GM21447 (cell line): ENCODE measurements around the gene ABHD2.
"Not testable (repeated sequence)": the region's sequence is repeated elsewhere in the genome, so short reads cannot be mapped to it uniquely, and the experiment has no call there.

Experiments used
- ATAC-seq: cut with Tn5 transposase; IDR thresholded peaks from one replicate; pipeline ENCODE4 v1.9.1; 2021; ENCODE audit not compliant: unreplicated experiment

ABHD2 gene

DNA sequence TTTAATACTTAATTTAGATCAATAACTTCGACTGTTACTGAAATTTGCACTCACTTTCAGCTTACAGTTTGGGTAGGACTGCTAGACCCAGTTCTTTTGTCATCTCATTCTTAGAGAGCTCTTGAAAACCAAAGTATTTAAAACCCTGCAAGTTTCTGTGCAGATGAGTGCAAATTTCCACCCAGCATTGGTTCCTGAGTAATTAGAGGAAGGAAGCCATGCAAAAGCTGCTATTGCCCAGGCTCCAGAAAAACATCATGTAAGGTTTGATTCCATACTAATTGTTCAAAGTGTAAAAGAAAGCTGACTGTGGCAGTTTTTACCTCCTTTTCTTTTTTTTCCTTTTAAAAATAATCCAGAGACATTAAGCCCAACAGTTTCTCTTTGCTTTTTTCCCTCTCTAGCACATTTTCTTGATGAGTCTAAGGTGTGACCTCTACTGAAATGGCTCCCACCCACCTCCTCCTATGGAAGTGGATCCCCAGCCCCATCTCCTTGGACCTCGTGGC, 30.3 kb downstream of the ABHD2 start:
- ATAC-seq = no peak

DNA sequence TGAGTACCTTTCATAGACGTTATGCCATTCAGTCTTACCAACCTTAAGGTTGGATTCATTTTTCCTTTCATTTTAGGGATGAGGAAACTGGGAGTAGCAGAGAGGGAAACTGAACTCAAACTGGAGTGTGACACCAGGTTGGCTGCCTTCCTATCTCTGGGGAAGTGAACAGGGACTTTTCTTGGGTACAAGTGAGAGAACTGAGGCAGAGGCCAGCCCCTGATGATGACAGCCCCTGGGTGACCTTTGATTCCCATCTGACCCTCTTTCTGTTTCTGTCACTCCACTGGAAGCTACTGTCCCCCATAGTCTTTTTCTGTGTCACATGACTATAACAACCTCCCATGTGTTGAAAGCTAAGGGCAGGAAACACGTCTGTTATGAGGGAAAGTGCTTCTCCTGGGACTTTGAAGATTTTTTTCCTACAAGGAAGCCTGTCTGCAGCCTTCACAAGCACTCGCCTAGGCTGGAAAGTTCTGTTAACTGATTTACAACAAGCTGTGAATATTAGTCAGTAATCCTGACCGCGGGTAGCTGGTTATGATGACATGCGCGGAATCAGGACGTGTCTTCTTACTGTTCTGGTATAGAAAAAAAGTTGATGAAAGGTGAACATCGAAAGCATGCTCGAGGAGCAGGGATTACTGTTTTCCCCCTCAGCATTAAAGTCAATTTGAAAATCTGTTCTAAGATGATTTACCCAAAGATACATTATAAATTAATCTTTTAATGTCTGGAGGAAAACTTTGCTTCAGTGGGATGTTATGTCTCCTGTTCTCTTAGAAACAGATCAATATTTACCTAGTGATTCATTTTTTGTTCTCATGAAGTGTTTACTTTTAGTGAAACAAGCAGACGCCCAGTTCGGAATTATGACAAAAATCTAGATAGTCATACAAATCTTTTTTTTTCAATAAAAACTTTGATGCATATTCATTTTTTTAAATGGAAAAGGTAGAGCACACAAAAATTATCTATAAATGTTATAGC, 31.5 kb downstream of the ABHD2 start:
- ATAC-seq = no peak

DNA sequence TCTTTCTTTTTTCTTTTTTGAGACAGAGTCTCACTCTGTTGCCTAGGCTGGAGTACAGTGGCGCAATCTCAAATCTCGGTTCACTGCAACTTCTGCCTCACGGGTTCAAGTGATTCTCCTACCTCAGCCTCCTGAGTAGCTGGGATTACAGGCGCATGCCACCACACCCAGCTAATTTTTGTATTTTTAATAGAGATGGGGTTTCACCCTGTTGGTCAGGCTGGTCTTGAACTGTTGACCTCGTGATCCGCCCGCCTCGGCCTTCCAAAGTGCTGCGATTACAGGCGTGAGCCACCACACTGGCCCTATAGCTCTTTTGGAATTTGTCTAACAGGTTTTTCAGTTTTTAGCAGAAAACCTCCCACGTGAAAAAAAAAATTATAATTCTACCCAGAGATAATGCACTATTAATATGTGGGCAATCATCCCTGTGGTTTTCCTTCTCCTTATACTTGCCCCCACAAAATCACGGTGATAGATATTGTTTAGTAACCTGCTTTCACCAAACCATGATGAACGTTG, 32.3 kb downstream of the ABHD2 start:
- not testable (repeated sequence) for ATAC-seq

DNA sequence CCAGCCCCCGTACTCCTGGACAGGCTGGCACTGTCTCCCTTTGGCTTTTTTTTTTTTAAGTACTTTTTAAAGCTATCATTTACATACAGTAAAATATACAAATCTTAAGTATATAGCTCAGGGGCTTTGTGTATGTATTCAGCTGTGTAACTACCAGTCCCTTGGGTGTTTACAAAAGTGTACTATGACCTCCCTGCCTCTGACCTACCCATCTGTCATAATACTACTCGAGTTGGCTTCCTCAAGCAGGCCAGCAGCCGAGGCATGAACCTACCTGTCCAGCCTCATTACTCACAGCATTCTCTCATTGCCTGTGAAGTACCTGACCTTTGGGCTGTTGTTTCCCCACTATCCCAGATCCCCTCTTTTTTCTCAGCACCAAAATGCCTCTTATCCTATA, 33.2 kb downstream of the ABHD2 start:
- no peak for ATAC-seq

DNA sequence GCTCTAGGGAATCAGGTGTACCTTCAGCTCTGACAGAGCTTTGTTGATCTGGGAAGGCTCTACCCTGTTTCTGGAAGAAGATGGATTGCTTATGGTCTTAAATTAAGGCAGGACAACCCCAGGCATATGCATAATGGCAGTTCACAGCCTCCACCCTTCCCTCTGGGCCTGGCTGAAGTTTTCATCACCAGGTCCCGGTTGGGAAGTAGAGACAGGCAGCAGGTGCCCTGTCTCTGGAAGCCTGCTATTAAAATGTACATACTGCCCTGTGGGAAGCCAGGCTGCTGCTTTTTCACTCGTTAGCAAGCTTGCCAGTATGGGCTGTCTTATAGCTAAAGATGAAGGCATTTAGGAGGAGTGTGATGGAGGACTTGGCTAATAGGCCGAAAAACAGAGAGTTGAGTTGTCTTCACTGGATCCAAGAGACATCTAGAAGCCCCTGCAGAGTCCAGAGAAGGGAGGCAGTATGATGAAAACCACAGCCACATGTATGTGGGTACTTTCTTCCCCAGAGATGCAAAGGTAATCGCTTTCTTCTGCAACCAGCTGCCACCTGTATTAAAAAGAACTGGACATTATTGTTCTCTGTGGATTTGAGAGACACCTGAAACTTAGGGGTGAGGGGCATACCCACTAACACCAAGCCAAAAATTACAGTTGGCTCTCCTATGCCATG, 34.4 kb downstream of the ABHD2 start:
- ATAC-seq = no peak

DNA sequence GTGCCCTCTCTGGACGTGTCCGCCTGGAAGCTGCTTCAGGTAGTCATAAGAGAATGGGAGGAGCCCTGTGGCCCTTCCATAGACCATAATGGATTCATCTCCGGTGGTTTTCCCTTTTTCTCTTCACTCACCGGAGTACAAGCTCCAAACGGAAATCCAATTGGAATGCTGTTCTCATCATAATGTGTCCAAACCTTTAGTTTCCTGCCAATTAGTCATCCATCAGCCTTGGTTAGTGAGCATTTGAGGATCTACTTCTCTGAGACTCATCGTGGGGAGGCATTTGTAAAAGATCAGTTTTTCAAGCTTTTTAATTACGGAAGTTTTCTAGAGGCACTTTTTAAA, 34.9 kb downstream of the ABHD2 start:
- ATAC-seq = no peak

DNA sequence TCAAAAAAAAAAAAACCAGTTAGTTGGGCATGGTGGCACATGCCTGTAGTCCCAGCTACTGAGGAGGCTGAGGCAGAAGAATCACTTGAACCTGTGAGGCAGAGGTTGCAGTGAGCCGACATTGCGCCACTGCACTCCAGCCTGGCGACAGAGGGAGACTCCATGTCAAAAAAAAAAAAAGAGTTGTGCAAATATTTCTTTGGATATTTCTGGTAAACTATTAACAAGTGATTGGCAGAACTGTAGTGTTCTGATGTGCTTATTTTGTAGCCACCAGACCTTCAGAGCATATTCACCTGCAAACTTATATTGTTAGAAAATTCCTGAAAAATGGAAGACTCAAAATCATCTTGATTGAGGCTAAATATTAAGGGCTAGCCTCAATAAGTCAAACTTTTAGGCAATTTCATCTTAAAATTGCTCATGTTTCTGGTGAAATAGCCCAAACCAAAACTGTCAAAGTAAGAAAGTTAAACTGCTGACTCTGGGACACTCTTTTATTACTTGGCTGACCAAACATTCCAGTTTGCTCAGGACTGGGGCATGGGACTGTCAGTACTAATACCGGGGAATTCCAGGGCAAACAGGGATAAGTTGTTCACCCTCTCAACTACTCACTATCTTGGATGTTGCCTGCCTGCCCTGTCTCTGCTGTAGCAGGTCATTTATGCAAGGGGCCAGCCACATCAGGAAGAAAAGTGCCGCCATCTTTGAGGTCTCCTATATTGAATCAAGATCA, 37.0 kb downstream of the ABHD2 start:
- ATAC-seq = no peak

DNA sequence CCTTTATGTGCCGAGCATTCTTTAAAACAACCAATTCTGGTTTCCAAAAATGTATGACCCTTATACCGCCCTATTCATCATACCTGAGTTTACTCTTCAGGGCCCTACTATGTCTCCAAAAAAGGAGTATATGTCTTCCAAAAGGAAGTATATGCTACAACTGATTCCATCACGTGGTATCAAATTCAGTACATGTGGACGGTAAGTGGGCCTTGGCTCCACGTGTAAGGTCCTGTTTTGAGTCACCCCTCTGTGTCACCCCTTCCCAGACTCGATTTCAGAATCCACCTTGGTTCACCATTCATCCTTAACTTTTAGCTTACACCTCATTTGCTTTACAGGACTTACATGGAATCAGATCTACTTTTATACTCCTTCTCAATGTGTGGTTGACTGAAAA, 37.8 kb downstream of the ABHD2 start:
- no peak for ATAC-seq

DNA sequence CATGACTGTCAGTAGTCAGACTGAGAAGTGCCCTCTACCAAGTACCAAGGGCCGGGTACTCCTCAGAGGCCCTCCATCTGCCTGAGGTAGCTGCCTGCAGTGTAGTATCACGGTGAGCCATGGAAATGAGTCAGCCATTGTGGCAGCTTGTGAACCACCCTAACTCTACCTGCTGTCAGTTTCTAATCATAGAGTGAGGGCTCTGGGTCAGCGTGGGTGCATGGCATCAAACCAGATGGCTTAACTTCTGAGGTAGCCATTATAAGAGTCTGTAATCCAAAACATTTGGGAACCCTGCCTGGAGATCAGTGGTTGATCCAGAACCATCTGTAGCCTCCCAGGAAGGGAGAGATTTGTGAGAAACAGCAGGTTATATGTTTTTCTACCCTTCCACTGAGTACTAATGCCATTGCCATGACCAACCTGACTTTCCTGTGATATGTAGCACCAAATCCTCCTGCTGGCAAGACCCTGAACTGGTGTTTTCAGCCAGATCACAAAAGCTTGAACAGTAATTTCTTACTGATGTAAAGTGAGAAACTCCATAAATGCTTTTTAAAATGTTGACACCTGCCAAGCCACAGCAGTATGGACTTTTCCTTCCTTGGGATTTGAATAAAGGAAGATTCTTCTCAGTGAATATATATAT, 38.9 kb downstream of the ABHD2 start:
- ATAC-seq = no peak

DNA sequence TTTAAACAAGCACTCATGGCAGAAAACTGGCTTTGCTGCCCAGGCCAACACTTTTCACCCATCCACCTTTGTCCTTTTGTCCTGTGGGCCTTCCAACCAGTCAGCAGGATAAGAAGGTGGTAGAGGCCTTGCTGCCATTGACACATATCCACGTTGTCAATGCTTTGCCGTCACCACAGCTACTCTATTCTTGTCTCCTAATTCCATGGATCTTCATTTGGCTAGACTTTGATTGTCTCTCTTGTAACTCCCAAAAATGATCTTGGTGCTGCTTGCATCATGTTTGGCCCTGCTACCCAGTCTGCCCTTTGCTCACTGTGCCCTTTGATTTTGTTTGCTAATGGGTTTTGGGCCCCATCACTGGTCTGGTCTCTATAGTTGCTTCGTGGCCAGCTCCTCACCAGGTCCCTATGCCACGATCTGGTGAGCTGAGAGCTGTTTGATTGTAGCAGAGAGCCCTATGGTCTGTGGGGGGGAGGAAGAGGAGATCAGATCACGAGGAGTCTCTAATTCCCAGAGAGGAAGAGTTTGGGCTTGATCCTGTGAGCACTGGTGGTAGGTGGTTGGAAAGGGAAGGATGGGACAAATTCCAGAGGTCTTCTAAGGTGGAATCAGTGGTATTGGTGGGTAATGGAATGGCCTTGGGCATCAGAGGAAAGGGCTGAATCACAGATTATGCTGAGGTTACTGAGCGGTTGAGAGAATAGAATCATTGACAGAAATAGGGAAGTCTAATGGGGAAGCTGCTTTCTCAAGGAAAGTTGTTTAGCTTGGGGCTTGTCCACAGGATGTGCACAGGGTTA, 40.3 kb downstream of the ABHD2 start:
- no peak for ATAC-seq

DNA sequence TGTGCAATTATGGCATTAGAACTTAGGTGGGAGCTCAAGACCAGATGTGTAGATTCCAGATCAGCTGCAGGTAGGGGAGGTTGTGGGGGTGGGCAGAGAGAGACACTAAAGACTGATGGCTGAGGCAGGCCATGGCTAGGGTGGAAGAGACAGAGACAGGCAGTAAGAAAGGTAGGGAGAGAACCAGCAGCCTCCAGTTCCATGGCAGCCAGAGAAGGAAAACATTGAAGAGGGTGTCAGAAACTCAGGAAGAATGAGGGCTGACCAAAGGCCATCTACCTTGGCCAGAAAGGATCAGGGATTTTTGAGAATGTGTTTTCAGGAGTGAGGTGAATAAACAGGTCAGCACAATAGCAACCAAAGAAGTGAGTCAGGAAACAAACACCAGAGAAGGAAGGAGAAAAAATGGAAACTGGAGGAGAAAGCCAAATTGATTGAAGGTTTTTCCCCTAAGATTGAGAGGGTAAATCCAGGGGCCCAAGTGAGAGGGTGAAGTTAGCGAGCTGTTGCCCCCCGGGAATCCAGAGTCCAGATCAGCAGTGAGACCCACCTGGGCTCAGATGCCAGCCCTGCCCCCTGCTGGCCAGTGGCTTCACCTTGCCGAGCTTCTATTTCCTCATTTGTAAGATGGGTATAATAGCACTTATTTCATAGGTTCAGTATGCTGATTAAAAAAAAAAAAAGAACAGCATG, 41.0 kb downstream of the ABHD2 start:
- ATAC-seq = no peak

DNA sequence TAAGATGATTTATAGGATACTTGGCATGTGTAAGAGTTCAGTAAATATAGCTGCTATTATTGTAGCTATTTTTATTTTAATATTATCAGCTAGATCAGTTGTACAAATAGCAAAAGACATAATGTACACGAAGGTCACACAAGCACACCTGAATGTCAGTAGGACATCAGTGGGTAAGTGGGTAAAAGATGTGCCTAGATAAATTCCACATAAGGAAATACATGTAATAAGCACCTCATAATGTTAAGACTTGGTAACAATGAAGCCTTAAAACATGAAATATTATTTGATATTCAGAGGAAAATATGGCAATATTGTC, 41.5 kb downstream of the ABHD2 start:
- ATAC-seq = no peak

DNA sequence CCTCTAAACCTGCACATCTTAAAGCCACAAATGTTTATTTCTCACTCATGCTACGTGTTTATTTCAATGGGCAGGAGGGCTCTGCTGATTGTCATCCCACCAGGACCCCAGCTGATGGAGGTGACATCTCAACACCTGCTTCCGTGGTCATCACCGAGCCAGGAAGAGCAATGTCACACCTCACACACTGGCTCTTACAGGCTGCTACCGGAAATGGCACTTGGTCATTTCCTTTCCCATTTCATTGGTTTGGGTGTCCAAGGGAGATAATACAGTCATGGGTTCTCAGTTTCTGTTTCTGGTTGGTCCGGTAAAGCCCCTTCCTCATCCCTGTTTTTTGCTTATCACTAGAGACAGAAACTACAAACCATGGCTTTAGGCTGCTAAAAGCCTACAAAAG, 41.9 kb downstream of the ABHD2 start:
- peak; percentile 89 for ATAC-seq

DNA sequence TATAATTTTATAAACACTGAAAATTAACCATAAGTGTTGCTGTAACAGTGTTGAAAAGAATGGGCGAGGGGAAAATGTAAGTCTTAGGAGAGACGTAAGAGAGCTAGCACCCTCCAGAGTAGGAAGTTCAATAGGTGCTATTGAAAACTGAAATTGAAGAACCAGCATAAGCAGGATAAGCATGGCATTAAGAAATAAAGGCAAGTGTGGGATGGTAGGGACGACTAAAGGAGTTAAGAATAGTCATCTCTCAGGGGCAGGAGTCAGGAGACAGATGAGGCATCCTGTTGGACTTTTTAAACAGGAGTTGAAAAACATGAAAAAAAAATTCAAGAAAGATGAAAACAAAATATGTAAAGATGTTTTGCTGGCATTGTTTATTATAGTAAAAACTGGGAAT, 43.5 kb downstream of the ABHD2 start:
- no peak for ATAC-seq

DNA sequence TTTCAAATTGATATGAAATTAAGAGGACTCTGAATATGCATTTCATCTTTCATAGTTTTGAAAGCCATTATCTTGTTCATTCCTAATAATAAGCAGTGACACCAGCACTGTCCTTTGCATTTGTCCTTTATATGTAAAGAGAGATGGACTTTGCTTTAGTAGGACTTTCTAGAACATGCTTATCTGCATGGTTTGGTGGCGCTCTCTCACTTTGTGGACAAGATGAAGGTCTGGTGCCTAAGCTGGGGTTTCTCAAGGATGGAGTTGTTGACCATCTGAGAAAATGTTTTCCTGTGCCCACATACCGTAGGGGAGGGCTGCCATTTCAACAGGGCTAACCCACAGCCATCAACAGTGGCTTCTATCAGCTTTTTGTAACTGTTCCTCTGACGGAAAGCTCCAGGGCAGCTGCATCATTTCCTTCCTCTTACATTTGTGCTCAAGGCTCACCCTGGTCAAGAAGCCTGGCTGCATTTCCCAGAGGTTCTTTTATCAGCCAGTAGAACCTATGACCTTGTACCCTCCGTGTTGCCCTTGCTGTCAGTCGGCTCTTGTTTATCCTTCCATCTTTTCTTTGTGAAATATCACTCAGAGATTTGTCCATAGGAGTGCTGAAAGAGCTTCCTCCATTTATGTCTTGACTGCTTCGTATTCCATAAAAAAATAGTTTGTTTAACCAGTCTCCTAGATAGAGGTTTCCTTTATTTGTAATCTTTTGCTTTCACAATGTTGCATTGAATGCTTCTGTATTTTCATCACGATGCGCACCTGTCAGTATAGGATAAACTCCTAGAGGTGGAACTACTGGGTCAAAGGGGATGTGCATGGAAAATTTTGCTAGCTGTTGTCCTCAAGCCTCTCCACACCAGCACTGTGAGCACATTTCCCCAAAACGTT, 44.6 kb downstream of the ABHD2 start:
- no peak for ATAC-seq

DNA sequence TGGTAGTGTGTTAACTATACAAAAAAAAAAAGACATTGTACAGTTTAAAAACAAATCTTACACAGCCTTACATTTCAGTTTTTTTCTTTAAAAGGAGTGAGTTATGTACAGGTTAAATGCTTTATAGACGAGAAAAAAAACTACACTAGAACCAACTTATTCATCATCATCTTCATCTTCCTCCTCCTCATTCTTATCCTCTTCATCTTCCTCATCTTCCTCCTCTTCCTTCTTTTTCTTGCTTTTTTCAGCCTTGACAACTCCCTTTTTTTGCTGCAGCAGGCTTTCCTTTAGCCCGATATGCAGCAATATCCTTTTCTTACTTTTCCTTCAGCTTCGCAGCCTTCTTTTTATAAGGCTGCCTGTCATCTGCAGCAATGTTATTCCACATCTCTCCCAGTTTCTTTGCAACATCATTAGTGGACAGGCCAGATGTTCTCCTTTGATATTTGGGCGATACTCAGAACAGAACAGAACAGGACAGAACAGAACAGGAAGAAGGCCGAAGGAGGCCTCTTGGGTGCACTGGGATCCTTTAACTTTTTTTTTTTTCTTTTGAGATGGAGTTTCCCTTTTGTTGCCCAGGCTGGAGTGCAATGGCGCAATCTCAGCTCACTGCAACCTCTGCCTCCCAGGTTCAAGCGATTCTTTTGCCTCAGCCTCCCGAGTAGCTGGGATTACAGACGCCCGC, 47.3 kb downstream of the ABHD2 start:
- ATAC-seq = not testable (repeated sequence)

DNA sequence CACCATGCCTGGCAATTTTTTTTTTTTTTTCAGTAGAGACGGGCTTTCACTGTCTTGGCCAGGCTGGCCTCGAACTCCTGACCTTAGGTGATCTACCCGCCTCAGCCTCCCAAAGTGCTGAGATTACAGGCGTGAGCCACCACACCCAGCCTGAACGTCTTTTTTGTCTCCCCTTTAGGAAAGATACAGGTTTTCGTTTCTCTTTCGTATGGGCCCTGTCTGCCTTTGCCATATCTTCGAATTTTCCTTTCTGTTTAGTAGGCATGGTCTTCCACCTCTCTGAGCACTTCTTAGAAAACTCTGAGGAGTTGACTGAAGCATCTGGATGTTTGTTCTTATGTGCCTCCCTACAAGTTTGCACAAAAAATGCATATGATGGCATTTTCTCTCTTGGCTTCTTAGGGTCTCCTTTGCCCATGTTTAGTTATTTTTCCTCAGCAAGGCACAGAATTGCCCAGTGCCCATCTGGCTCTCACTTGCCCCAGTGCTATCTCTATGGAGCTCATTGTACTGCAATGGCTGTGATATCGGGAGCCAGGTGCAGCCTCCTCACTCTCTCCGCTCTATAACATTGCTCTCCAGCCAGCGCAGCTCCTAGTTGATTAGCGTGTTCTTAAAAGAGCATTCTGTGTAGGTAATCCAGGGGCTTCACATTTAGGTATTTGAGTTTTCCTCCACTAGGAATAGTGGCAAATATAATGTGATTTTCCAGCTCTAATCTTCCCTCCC, 48.0 kb downstream of the ABHD2 start:
- no peak for ATAC-seq
